ENCODE results near the gene TTC27. TPM values are rescaled to one million over a fixed set of nuclear protein-coding genes. Genes with fewer than 3 reads are reported as not detected.

Gene TTC27
- polyA plus RNA-seq, 3 donors: 4.0 to 4.8 (median 4.4) TPM

DNA sequence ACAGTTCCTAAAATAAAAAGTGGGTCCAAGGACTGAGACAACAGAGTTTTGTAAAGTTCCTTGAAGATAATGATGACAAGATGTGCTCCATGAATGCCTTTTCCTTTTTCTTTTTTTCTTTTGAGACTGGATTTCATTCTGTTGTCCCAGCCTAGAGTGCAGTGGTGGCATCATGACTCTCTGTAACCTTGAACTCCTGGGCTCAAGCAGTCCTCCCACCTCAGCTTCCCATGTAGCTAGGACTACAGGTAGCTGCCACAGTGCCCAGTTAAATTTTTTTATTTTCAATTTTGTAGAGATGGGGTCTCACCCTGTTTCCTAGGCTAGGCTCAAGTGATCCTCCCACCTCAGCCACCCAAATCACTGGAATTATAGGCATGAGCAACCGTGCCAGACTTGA lies 16.1 kb upstream of the TTC27 start:
- Histone ChIP-seq H3K4me2 (replicated peaks; ENCODE audit: extremely low read depth, low read length, poor library complexity, severe bottlenecking) (no peak overlapping the region), H4K20me1 (ENCODE audit: insufficient read depth, low read length) (no peaks in the 10 kb centered on the region), H3K27me3 (ENCODE audit: control insufficient read depth in 2 of 2, insufficient read depth in 2 of 2, low read length in 2 of 2) (no peaks in the 10 kb centered on the region), H3K4me1 (ENCODE audit: control insufficient read depth in 1 of 2, insufficient read depth in 2 of 2, low read length in 2 of 2) (peaks cover 13 to 15% of the 10 kb centered on the region in 2 donors), H3K4me3 (replicated peaks in 1 of 3; ENCODE audit: low read depth in 2 of 3, low read length in 3 of 3) (no peak overlapping the region), H3K36me3 (replicated peaks in 1 of 2; ENCODE audit: control insufficient read depth in 1 of 2, insufficient read depth in 2 of 2, low read length in 2 of 2) (peaks cover 59 to 83% of the 10 kb centered on the region in 2 donors), H3K79me2 (ENCODE audit: insufficient read depth, low read length) (no peaks in the 10 kb centered on the region), H3K27ac (ENCODE audit: low read depth in 1 of 2, low read length in 2 of 2) (peak overlapping the region in 1 of 2 donors; percentile 17), H2AFZ (ENCODE audit: insufficient read depth, low read depth, low read length, poor library complexity, severe bottlenecking) (no peak overlapping the region), H3K9me3 (replicated peaks in 1 of 2; ENCODE audit: control insufficient read depth in 1 of 2, insufficient read depth in 1 of 2, low read length in 2 of 2) (no peaks in the 10 kb centered on the region), H3K9ac (ENCODE audit: insufficient read depth, low read length, poor library complexity, severe bottlenecking) (no peak overlapping the region)
- no peak for DNase-seq
- Mint-ChIP-seq H3K4me1 (peaks cover 13% of the 10 kb centered on the region), H3K4me3 (no peak overlapping the region), H3K36me3 (peaks cover 58 to 85% of the 10 kb centered on the region in 2 donors), H3K9me3 (peaks cover 0 to 2% (median 0%) of the 10 kb centered on the region in 7 donors), H3K27ac (peak overlapping the region in 1 of 7 donors; percentile 3), H3K27me3 (ENCODE audit: low read depth in 3 of 3) (peaks cover 0 to 1% (median 0%) of the 10 kb centered on the region in 3 donors)
- no CpG with 5 or more reads among the region's 1 CpG for WGBS (ENCODE audit: insufficient coverage)
- TF ChIP-seq, protein P1, sequence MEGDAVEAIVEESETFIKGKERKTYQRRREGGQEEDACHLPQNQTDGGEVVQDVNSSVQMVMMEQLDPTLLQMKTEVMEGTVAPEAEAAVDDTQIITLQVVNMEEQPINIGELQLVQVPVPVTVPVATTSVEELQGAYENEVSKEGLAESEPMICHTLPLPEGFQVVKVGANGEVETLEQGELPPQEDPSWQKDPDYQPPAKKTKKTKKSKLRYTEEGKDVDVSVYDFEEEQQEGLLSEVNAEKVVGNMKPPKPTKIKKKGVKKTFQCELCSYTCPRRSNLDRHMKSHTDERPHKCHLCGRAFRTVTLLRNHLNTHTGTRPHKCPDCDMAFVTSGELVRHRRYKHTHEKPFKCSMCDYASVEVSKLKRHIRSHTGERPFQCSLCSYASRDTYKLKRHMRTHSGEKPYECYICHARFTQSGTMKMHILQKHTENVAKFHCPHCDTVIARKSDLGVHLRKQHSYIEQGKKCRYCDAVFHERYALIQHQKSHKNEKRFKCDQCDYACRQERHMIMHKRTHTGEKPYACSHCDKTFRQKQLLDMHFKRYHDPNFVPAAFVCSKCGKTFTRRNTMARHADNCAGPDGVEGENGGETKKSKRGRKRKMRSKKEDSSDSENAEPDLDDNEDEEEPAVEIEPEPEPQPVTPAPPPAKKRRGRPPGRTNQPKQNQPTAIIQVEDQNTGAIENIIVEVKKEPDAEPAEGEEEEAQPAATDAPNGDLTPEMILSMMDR (IDR thresholded peaks at IDR 0.05): no peak
- intact Hi-C loops (cut with micrococcal nuclease): no loop called here

DNA sequence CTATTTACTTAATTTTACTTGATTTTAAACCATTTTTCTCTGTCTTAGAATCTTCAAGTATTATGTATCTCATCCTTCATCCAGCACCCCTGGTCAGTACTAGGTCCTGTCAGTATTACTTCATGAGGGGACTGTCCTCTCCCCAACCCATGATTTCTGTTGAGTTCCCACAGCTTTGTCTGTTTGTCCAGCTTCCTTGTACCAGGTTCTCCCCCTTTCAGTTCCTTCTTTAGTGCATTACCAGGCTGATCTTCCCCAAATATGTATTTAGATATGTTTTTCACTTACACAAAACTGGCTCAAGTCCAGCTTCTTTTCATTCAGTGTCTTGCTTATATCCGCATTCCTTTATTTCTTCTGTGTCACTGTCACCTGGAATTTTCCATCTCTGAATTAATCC lies 13.8 kb upstream of the TTC27 start:
- peak; percentile 21 to 49 (median 39) for DNase-seq
- peaks cover 61 to 84% of the 10 kb centered on the region in 2 donors for H3K36me3 Mint-ChIP-seq
- H3K4me1 Mint-ChIP-seq: peaks cover 15% of the 10 kb centered on the region
- H3K9me3 Mint-ChIP-seq: peaks cover 0 to 2% (median 0%) of the 10 kb centered on the region in 7 donors
- H3K9me3 ChIP-seq (replicated peaks in 1 of 2; ENCODE audit: control insufficient read depth in 1 of 2, insufficient read depth in 1 of 2, low read length in 2 of 2): no peaks in the 10 kb centered on the region
- H3K27me3 ChIP-seq (ENCODE audit: control insufficient read depth in 2 of 2, insufficient read depth in 2 of 2, low read length in 2 of 2): no peaks in the 10 kb centered on the region
- TF ChIP-seq, protein P1 (IDR thresholded peaks at IDR 0.05): no peak
- no peaks in the 10 kb centered on the region for H4K20me1 ChIP-seq (ENCODE audit: insufficient read depth, low read length)
- H3K27me3 Mint-ChIP-seq (ENCODE audit: low read depth in 3 of 3): peaks cover 0 to 1% (median 0%) of the 10 kb centered on the region in 3 donors
- no peak overlapping the region for H3K9ac ChIP-seq (ENCODE audit: insufficient read depth, low read length, poor library complexity, severe bottlenecking)
- H3K27ac ChIP-seq (ENCODE audit: low read depth in 1 of 2, low read length in 2 of 2): peak overlapping the region in 1 of 2 donors; percentile 72
- H3K4me2 ChIP-seq (replicated peaks; ENCODE audit: extremely low read depth, low read length, poor library complexity, severe bottlenecking): no peak overlapping the region
- peaks cover 64 to 86% of the 10 kb centered on the region in 2 donors for H3K36me3 ChIP-seq (replicated peaks in 1 of 2; ENCODE audit: control insufficient read depth in 1 of 2, insufficient read depth in 2 of 2, low read length in 2 of 2)
- intact Hi-C loops (cut with micrococcal nuclease): no loop called here
- H3K4me3 Mint-ChIP-seq: no peak overlapping the region
- peaks cover 13 to 15% of the 10 kb centered on the region in 2 donors for H3K4me1 ChIP-seq (ENCODE audit: control insufficient read depth in 1 of 2, insufficient read depth in 2 of 2, low read length in 2 of 2)
- no peak overlapping the region for H2AFZ ChIP-seq (ENCODE audit: insufficient read depth, low read depth, low read length, poor library complexity, severe bottlenecking)
- H3K4me3 ChIP-seq (replicated peaks in 1 of 3; ENCODE audit: low read depth in 2 of 3, low read length in 3 of 3): no peak overlapping the region
- no CpG with 5 or more reads among the region's 1 CpG for WGBS (ENCODE audit: insufficient coverage)
- H3K27ac Mint-ChIP-seq: peak overlapping the region; percentile 15 to 88 (median 77)
- no peaks in the 10 kb centered on the region for H3K79me2 ChIP-seq (ENCODE audit: insufficient read depth, low read length)
